ENCODE data around the gene GALNT14.

Gene GALNT14

GRCh38 chr2:31134480-31134879 lies 3.8 kb downstream of the GALNT14 start:
- no peak for DNase-seq

GRCh38 chr2:31132786-31133185 lies 5.5 kb downstream of the GALNT14 start:
- DNase-seq, result no peak

GRCh38 chr2:31131871-31132270 lies 6.4 kb downstream of the GALNT14 start:
- no peak for DNase-seq

GRCh38 chr2:31129375-31130171 lies 8.7 kb downstream of the GALNT14 start:
- DNase-seq, result no peak

GRCh38 chr2:31127931-31128330 lies 10.3 kb downstream of the GALNT14 start:
- DNase-seq, result no peak

GRCh38 chr2:31125918-31126695 lies 12.1 kb downstream of the GALNT14 start:
- no peak for DNase-seq

- no peak for DNase-seq
Measured at GRCh38 chr2:31124904-31125303, 13.3 kb downstream of the GALNT14 start.

- DNase-seq, result no peak
Measured at GRCh38 chr2:31122133-31122532, 16.1 kb downstream of the GALNT14 start.

- DNase-seq, result no peak
Measured at GRCh38 chr2:31113765-31114164, 24.5 kb downstream of the GALNT14 start.

- no peak for DNase-seq
Measured at GRCh38 chr2:31112544-31112943, 25.7 kb downstream of the GALNT14 start.

GRCh38 chr2:31110998-31111397 lies 27.2 kb downstream of the GALNT14 start:
- no peak for DNase-seq

- DNase-seq, result no peak
Measured at GRCh38 chr2:31110431-31110830, 27.8 kb downstream of the GALNT14 start.

GRCh38 chr2:31109633-31110192 lies 28.5 kb downstream of the GALNT14 start:
- no peak for DNase-seq

GRCh38 chr2:31108561-31109286 lies 29.5 kb downstream of the GALNT14 start:
- DNase-seq, result no peak

- no peak for DNase-seq
Measured at GRCh38 chr2:31107591-31108300, 30.5 kb downstream of the GALNT14 start.

GRCh38 chr2:31101701-31102100 lies 36.5 kb downstream of the GALNT14 start:
- no peak for DNase-seq

- DNase-seq, result no peak
Measured at GRCh38 chr2:31097962-31098613, 40.2 kb downstream of the GALNT14 start.

GRCh38 chr2:31090188-31090587 lies 48.1 kb downstream of the GALNT14 start:
- no peak for DNase-seq

GRCh38 chr2:31089645-31090044 lies 48.6 kb downstream of the GALNT14 start:
- no peak for DNase-seq

- no peak for DNase-seq
Measured at GRCh38 chr2:31088504-31089195, 49.6 kb downstream of the GALNT14 start.

GRCh38 chr2:31087491-31087890 lies 50.7 kb downstream of the GALNT14 start:
- no peak for DNase-seq
